Measurements from ENCODE around the gene LPIN2.

GRCh38 chr18:2997429-2997828 is 15.5 kb downstream of the LPIN2 start:
- no peak for TF ChIP-seq CTCF (IDR thresholded peaks at IDR 0.05)
- no peak for TF ChIP-seq POLR2AphosphoS5 (IDR thresholded peaks at IDR 0.05)
